Right lobe of liver (tissue), 6 donors: ENCODE measurements around the gene CDKN2B-AS1. TPM values are rescaled to one million over a fixed set of nuclear protein-coding genes. Genes with fewer than 3 reads are reported as not detected.

Experiments
- ATAC-seq, 4 donors: fragments of 200-7000 bp; cut with Tn5 transposase; one replicate each; pipeline ENCODE4 v1.9.1; 2020; ENCODE audit warnings: mild to moderate bottlenecking in 4 of 4, moderate library complexity in 4 of 4
- DNase-seq, 3 donors: peaks; one replicate each; pipeline ENCODE4 v3.0.0-alpha.2; 2020
- H3K27ac ChIP-seq, 3 donors: fragments of 200-600 bp; one replicate each; pipeline ENCODE4 v1.8.0; 2022
- H3K27me3 ChIP-seq, 2 donors: fragments of 200-600 bp; one replicate each; pipeline ENCODE4 v1.8.0; 2022
- H3K36me3 ChIP-seq, 4 donors: fragments of 200-600 bp; sonication (generic) in 1 of 4; one replicate each; pipeline versions ENCODE4 v1.5.1 to v1.8.0; 2017 to 2022; ENCODE audit warnings: control low read depth in 1 of 4
- H3K4me1 ChIP-seq, 4 donors: fragments of 200-600 bp; sonication (generic) in 1 of 4; one replicate each; pipeline versions ENCODE4 v1.5.1 to v1.8.0; 2017 to 2022; ENCODE audit warnings: control low read depth in 1 of 4
- H3K4me3 ChIP-seq, 3 donors: fragments of 200-600 bp; one replicate each; pipeline ENCODE4 v1.8.0; 2022
- H3K9me3 ChIP-seq, 4 donors: fragments of 200-600 bp; sonication (generic) in 1 of 4; one replicate each; pipeline versions ENCODE4 v1.5.1 to v1.8.0; 2017 to 2022; ENCODE audit warnings: control low read depth in 1 of 4
- POLR2A ChIP-seq: fragments of 450-650 bp; IDR thresholded peaks from one replicate; pipeline ENCODE4 v1.6.1; 2017; ENCODE audit warnings: antibody characterized with exemption, mild to moderate bottlenecking
- WGBS: methylation state at CpG from one replicate; pipeline ENCODE4 v1.1.6; 2018; ENCODE audit warnings: low coverage, low lambda C conversion rate; ENCODE audit not compliant: insufficient coverage; ENCODE audit errors: missing lambda C conversion rate; 5-methylcytosine and 5-hydroxymethylcytosine counted together
- intact Hi-C, 2 donors: fragments of 100-400 bp; cut with DNase I; formaldehyde crosslinking; loops; one replicate each; pipeline versions ENCODE4 v1.11.2 to v1.14.1; 2022
- total RNA-seq, 6 experiments: library from RNA; depleted of rRNA in 2 of 6; stranded (reverse); fragments of >200 nt in 2 of 6; fragmentation: NEBNext Ultra II Directional in 3 of 6; extraction: Animal tissue kit (Norgen Biotek cat#: 25700) in 3 of 6; gene quantifications; one replicate each; pipeline versions ENCODE4 v1.1.0 to v1.2.4, GENCODE V29; 2016 to 2023
- TF ChIP-seq, protein P1 (sequence below), 4 donors: fragments of 200-600 bp in 3 of 4; fragments of 450-650 bp in 1 of 4; IDR thresholded peaks; one replicate each; pipeline versions ENCODE4 v1.5.1 to v1.8.0; 2016 to 2022; ENCODE audit warnings: antibody characterized with exemption in 4 of 4, mild to moderate bottlenecking in 2 of 4
- donor health status: DM: no; HTN: yes; CAD: no.
- donor health status: DM: no; HTN: no; CAD: no.
- donor health status: DM: no; HTN: no; CAD: no.
- donor health status: DM: no; HTN: yes; CAD: no.
- donor health status: DM: no; HTN: yes; CAD: no.

The CDKN2B-AS1 gene
- total RNA-seq, 6 experiments from 2014 or later: 0.13 to 0.37 (median 0.21) TPM; not detected in 2

DNA sequence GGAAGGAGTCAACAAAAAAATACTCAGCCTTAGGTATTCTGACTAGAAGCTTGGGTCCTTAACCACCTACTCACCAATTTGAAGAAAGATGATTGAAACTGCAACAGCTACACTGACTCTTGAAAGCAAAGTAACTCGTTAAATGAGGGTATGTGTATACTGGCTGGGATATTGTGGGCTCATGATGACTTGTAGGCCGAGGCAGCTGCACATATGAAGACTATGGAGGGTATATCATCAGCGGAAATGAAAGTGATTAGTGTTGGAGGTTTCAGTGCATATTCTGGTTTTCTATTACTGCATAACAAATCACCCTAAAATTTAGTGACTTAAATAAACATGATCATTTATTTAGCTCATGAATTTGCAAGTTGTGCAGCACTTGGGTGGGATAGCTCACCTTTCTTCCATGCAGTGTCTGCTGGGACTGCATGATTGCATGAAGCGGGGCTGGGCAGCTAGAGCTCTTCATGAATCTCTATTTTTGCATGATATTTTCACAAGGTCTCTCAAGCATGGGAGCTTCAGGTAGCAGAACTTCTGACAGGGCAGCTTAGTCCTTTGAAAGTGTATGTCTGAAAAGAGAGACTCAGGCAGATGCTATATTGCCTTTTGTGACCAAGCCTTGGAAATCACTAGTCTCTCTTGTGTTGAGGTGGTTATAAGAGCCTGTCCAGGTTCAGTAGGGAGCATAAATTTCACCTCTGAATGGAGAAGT, 110.6 kb downstream of the CDKN2B-AS1 start:
- Histone ChIP-seq H3K36me3 (no peaks in the 10 kb centered on the region), H3K4me1 (no peaks in the 10 kb centered on the region), H3K4me3 (no peak overlapping the region), H3K27me3 (no peaks in the 10 kb centered on the region), H3K9me3 (no peaks in the 10 kb centered on the region), H3K27ac (no peak overlapping the region)
- 77% methylated on average over 4 of the region's 4 CpGs for WGBS
- ATAC-seq (no peak), DNase-seq (no peak)
- intact Hi-C loops: no loop called here
- no peak for TF ChIP-seq POLR2A
- TF ChIP-seq, protein P1, sequence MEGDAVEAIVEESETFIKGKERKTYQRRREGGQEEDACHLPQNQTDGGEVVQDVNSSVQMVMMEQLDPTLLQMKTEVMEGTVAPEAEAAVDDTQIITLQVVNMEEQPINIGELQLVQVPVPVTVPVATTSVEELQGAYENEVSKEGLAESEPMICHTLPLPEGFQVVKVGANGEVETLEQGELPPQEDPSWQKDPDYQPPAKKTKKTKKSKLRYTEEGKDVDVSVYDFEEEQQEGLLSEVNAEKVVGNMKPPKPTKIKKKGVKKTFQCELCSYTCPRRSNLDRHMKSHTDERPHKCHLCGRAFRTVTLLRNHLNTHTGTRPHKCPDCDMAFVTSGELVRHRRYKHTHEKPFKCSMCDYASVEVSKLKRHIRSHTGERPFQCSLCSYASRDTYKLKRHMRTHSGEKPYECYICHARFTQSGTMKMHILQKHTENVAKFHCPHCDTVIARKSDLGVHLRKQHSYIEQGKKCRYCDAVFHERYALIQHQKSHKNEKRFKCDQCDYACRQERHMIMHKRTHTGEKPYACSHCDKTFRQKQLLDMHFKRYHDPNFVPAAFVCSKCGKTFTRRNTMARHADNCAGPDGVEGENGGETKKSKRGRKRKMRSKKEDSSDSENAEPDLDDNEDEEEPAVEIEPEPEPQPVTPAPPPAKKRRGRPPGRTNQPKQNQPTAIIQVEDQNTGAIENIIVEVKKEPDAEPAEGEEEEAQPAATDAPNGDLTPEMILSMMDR (IDR thresholded peaks at IDR 0.05): no peak

DNA sequence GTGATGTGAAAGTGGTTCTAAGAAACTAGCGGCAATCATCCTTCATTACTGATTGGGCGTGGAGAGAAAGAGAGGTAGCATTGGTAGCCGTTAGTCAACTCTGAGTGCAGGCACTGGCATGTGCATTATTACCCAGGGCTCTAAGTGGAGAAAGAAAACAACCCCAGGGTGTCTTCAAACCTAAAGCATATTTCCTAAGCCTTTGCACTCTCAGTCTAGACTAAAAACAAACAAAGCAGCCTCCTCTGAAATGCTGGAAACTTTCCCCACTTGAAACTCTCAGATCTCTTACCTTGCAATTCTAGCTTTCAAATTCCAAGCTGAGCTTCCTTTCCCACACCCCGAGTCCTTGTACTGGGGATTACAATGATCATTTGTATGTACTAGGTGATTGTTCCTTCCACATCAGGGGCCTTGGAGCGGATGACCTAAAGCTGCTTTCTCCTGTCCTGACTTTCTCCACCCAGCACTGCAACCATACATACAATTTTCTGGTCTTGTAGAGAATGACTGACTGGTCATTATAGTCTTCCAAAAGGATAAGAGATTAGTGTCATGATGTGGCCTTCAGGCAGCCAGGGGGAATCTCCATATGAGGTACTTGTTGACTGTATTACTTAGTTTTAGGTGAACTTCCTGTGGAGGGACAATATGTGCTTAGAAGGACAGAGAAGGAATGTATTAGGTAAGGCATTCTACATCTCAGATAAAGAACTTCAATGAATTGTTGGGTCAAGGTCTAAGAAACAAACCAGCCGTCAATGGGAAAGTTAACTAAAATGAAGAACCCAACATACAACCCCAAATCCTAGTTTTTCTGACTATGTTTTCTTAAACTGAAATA, 112.8 kb downstream of the CDKN2B-AS1 start:
- H3K27ac ChIP-seq: no peak overlapping the region
- intact Hi-C loops: no loop called here

DNA sequence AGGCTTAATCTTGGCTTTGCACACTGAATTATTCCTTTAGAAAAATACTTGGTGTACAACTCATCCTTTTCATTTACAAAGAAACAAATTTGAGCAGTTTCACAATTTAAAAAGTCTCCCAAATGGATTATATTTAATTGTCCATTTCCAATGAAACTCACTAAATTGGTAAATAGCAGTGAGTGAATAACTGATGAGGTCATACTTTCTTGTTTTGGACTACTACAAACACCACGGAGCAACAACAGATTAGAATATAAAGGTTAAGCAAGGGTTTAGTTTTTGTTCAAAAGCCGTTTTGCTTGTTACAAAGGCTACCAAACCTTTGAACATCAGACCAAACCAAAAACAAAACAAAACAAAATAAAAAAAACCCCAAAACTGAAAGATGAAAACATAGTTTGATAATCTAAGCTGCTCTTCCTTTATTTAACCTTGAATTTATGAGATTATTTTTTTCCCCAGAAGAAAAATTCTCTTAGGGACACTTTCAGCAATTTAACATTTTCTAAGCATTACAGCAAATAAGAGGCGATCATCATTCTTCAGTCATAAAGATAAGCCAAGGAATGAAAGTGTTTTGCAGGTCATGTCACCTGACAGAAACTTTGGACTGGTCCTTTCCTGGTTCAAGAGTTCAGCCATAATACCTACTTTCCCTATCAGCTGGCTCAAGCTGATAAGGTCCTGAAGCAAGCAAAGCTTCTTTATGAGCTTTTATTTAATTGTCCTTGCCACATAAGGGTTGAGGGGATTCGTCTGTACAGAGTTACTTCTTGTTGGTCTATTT, 114.2 kb downstream of the CDKN2B-AS1 start:
- Histone ChIP-seq H3K36me3 (no peaks in the 10 kb centered on the region), H3K27ac (no peak overlapping the region), H3K9me3 (no peaks in the 10 kb centered on the region), H3K4me3 (no peak overlapping the region), H3K4me1 (no peaks in the 10 kb centered on the region), H3K27me3 (no peaks in the 10 kb centered on the region)
- TF ChIP-seq POLR2A: no peak
- TF ChIP-seq, protein P1 (IDR thresholded peaks at IDR 0.05): no peak
- intact Hi-C loops: no loop called here
- DNase-seq (no peak), ATAC-seq (peak in 1 of 4 donors; percentile 90)
- 25% methylated on average over 4 of the region's 4 CpGs for WGBS

More for the DNA sequence above, 112.8 kb downstream of the CDKN2B-AS1 start:
- no peak for DNase-seq
- Histone ChIP-seq H3K4me1 (no peaks in the 10 kb centered on the region), H3K9me3 (no peaks in the 10 kb centered on the region), H3K36me3 (no peaks in the 10 kb centered on the region), H3K27me3 (no peaks in the 10 kb centered on the region), H3K4me3 (no peak overlapping the region)
- 81% methylated on average over 5 of the region's 6 CpGs for WGBS
- TF ChIP-seq POLR2A: no peak
- TF ChIP-seq, protein P1 (IDR thresholded peaks at IDR 0.05): no peak
- no peak for ATAC-seq

DNA sequence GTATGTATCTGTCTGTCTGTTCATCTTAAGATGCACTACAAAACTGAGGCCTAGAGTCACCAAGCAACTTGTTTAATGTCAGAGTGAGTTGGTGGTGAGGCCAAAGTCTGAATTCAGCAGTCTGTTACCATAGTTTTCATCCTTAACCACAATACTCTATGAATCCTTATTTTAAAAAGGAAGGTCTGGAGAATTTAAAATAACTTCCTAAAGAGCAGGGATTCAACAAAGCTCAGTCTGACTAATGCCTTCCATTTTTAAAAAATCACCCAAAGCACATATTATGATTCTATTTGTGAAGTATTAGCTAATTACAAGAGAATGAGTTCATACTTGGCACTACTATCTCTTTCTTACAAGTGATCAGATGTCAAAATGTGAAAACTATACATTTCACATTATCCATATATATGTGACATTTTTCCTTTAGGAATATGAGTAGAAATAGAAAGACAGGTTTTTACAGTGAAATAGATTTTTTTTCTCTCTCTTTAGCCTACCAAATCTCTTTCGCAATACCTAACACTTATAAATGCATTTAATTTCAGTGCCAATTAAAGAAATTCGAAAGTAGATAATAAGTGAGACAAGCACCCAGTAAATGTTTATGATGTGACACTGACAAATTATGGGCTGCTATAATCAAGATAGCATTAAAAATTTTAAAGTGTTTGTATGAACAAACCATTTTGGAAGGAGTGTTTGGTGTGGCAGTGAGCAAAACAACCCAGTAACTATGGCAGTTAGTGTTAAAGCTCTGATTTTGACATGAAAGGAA, 116.8 kb downstream of the CDKN2B-AS1 start:
- no peak for DNase-seq
- Histone ChIP-seq H3K4me3 (no peak overlapping the region), H3K9me3 (no peaks in the 10 kb centered on the region), H3K27ac (no peak overlapping the region), H3K27me3 (no peaks in the 10 kb centered on the region), H3K36me3 (no peaks in the 10 kb centered on the region), H3K4me1 (no peaks in the 10 kb centered on the region)
- TF ChIP-seq POLR2A: no peak
- TF ChIP-seq, protein P1 (IDR thresholded peaks at IDR 0.05): no peak
- intact Hi-C loops: no loop called here
- ATAC-seq: no peak
- 90% methylated on average over 2 of the region's 2 CpGs for WGBS
